ENCODE data around the gene CITED2. TPM values are rescaled to one million over a fixed set of nuclear protein-coding genes. Genes with fewer than 3 reads are reported as not detected.
"Not testable (repeated sequence)": the region's sequence is repeated elsewhere in the genome, so short reads cannot be mapped to it uniquely, and the experiment has no call there.

Gene CITED2
- polyA plus RNA-seq, 1 donor (not counting 4 experiments of a cell fraction or from before 2014, with no cell fraction given) = 25.0 TPM

- dilution Hi-C loops (cut with MboI; ENCODE audit: extremely low pct_ligation_motif_present, low sequenced_read_pairs) = no loop called here
- Histone ChIP-seq H3K4me3 (ENCODE audit: control insufficient read depth in 2 of 3, extremely low read depth in 1 of 3, insufficient read depth in 2 of 3, low read depth in 1 of 3, low read length in 3 of 3) (no peak overlapping the region), H3K4me2 (ENCODE audit: control insufficient read depth, extremely low read depth, insufficient read depth, low read depth, low read length) (no peak overlapping the region), H3K4me1 (ENCODE audit: control insufficient read depth, extremely low read depth, insufficient read depth, low read length) (no peaks in the 10 kb centered on the region), H4K20me1 (ENCODE audit: control insufficient read depth, extremely low read depth, insufficient read depth, low read length) (no peaks in the 10 kb centered on the region), H3K9me3 (ENCODE audit: control insufficient read depth, low read depth, low read length) (no peaks in the 10 kb centered on the region), H3K27me3 (ENCODE audit: control insufficient read depth, extremely low read depth, insufficient read depth, low read length) (no peaks in the 10 kb centered on the region), H2AFZ (ENCODE audit: control insufficient read depth, low read length) (no peak overlapping the region), H3K9me1 (ENCODE audit: control insufficient read depth, extremely low read depth, insufficient read depth, low read length) (no peaks in the 10 kb centered on the region), H3K36me3 (ENCODE audit: control insufficient read depth in 2 of 2, extremely low read depth in 1 of 2, insufficient read depth in 2 of 2, low read length in 2 of 2) (no peaks in the 10 kb centered on the region), H3K79me2 (ENCODE audit: control insufficient read depth, insufficient read depth, low read length) (no peaks in the 10 kb centered on the region), H3K9ac (ENCODE audit: control insufficient read depth, extremely low read depth, insufficient read depth, low read length) (no peak overlapping the region), H3K27ac (ENCODE audit: control insufficient read depth, insufficient read depth, low read length) (no peak overlapping the region)
- DNase-seq (ENCODE audit: low read depth, low spot score) = no peak
- TF ChIP-seq EZH2 (IDR thresholded peaks at IDR 0.05; ENCODE audit: low read length) (no peak), CTCF (optimal IDR thresholded peaks at IDR 0.05 in 1 of 3, IDR thresholded peaks at IDR 0.05 in 1 of 3, conservative IDR thresholded peaks at IDR 0.05 in 1 of 3; ENCODE audit: extremely low read depth in 1 of 3, insufficient read depth in 2 of 3, low read length in 3 of 3) (no peak)
- no peak for FAIRE-seq
Observed at GRCh38 chr6:139416146-139416545, 41.7 kb upstream of the CITED2 start.

- Histone ChIP-seq H3K79me2 (ENCODE audit: control insufficient read depth, insufficient read depth, low read length) (no peaks in the 10 kb centered on the region), H3K4me2 (ENCODE audit: control insufficient read depth, extremely low read depth, insufficient read depth, low read depth, low read length) (no peak overlapping the region), H3K9me3 (ENCODE audit: control insufficient read depth, low read depth, low read length) (no peaks in the 10 kb centered on the region), H3K9ac (ENCODE audit: control insufficient read depth, extremely low read depth, insufficient read depth, low read length) (no peak overlapping the region), H3K9me1 (ENCODE audit: control insufficient read depth, extremely low read depth, insufficient read depth, low read length) (no peaks in the 10 kb centered on the region), H3K4me3 (ENCODE audit: control insufficient read depth in 2 of 3, extremely low read depth in 1 of 3, insufficient read depth in 2 of 3, low read depth in 1 of 3, low read length in 3 of 3) (no peak overlapping the region), H3K27ac (ENCODE audit: control insufficient read depth, insufficient read depth, low read length) (no peak overlapping the region), H2AFZ (ENCODE audit: control insufficient read depth, low read length) (no peak overlapping the region), H3K4me1 (ENCODE audit: control insufficient read depth, extremely low read depth, insufficient read depth, low read length) (no peaks in the 10 kb centered on the region), H3K27me3 (ENCODE audit: control insufficient read depth, extremely low read depth, insufficient read depth, low read length) (no peaks in the 10 kb centered on the region), H4K20me1 (ENCODE audit: control insufficient read depth, extremely low read depth, insufficient read depth, low read length) (no peaks in the 10 kb centered on the region), H3K36me3 (ENCODE audit: control insufficient read depth in 2 of 2, extremely low read depth in 1 of 2, insufficient read depth in 2 of 2, low read length in 2 of 2) (no peaks in the 10 kb centered on the region)
- dilution Hi-C loops (cut with MboI; ENCODE audit: extremely low pct_ligation_motif_present, low sequenced_read_pairs) = no loop called here
- no peak for FAIRE-seq
- TF ChIP-seq EZH2 (IDR thresholded peaks at IDR 0.05; ENCODE audit: low read length) (no peak), CTCF (optimal IDR thresholded peaks at IDR 0.05 in 1 of 3, IDR thresholded peaks at IDR 0.05 in 1 of 3, conservative IDR thresholded peaks at IDR 0.05 in 1 of 3; ENCODE audit: extremely low read depth in 1 of 3, insufficient read depth in 2 of 3, low read length in 3 of 3) (no peak)
- no peak for DNase-seq (ENCODE audit: low read depth, low spot score)
Observed at GRCh38 chr6:139415365-139415764, 40.9 kb upstream of the CITED2 start.

- H3K27me3 ChIP-seq (ENCODE audit: control insufficient read depth, extremely low read depth, insufficient read depth, low read length); H3K9me1 ChIP-seq (ENCODE audit: control insufficient read depth, extremely low read depth, insufficient read depth, low read length); H3K4me3 ChIP-seq (ENCODE audit: control insufficient read depth in 2 of 3, extremely low read depth in 1 of 3, insufficient read depth in 2 of 3, low read depth in 1 of 3, low read length in 3 of 3); H3K9me3 ChIP-seq (ENCODE audit: control insufficient read depth, low read depth, low read length); H3K9ac ChIP-seq (ENCODE audit: control insufficient read depth, extremely low read depth, insufficient read depth, low read length); H4K20me1 ChIP-seq (ENCODE audit: control insufficient read depth, extremely low read depth, insufficient read depth, low read length); FAIRE-seq; dilution Hi-C loops (cut with MboI; ENCODE audit: extremely low pct_ligation_motif_present, low sequenced_read_pairs); H2AFZ ChIP-seq (ENCODE audit: control insufficient read depth, low read length); H3K4me2 ChIP-seq (ENCODE audit: control insufficient read depth, extremely low read depth, insufficient read depth, low read depth, low read length); H3K27ac ChIP-seq (ENCODE audit: control insufficient read depth, insufficient read depth, low read length); H3K36me3 ChIP-seq (ENCODE audit: control insufficient read depth in 2 of 2, extremely low read depth in 1 of 2, insufficient read depth in 2 of 2, low read length in 2 of 2); H3K79me2 ChIP-seq (ENCODE audit: control insufficient read depth, insufficient read depth, low read length); DNase-seq (ENCODE audit: low read depth, low spot score): not testable (repeated sequence)
- peaks cover 15% of the 10 kb centered on the region for H3K4me1 ChIP-seq (ENCODE audit: control insufficient read depth, extremely low read depth, insufficient read depth, low read length)
Observed at GRCh38 chr6:139412103-139412502, 37.7 kb upstream of the CITED2 start.
